HepG2 (cell line): Measurements from ENCODE around the gene PDZD11.

Experiments used
- EZH2 ChIP-seq: conservative IDR thresholded peaks from 2 replicates; pipeline ENCODE4 v1.6.1; 2012; ENCODE audit warnings: mild to moderate bottlenecking, low read depth, low read length, moderate library complexity
- PAF1 ChIP-seq: IDR thresholded peaks from 2 replicates; pipeline ENCODE4 v1.6.1; 2016; ENCODE audit warnings: missing genetic modification reagents, missing compliant biosample characterization
- SNAI1 ChIP-seq: sonication (generic); formaldehyde crosslinking; IDR thresholded peaks from 2 replicates; pipeline ENCODE4 v1.5.0; 2020; ENCODE audit warnings: mild to moderate bottlenecking, missing genetic modification reagents, borderline replicate concordance
- ZFY ChIP-seq: sonication (generic); formaldehyde crosslinking; IDR thresholded peaks from 2 replicates; pipeline ENCODE4 v1.4.0; 2020; ENCODE audit warnings: missing genetic modification reagents
- TF ChIP-seq, protein P1 (sequence below): IDR thresholded peaks from 2 replicates; pipeline ENCODE4 v1.6.1; 2016; ENCODE audit warnings: missing compliant biosample characterization, missing genetic modification reagents, borderline replicate concordance
- TF ChIP-seq, protein P2 (sequence below): sonication (generic); formaldehyde crosslinking; IDR thresholded peaks from 2 replicates; pipeline ENCODE4 v1.5.0; 2020; ENCODE audit warnings: missing genetic modification reagents, mild to moderate bottlenecking, borderline replicate concordance

DNA sequence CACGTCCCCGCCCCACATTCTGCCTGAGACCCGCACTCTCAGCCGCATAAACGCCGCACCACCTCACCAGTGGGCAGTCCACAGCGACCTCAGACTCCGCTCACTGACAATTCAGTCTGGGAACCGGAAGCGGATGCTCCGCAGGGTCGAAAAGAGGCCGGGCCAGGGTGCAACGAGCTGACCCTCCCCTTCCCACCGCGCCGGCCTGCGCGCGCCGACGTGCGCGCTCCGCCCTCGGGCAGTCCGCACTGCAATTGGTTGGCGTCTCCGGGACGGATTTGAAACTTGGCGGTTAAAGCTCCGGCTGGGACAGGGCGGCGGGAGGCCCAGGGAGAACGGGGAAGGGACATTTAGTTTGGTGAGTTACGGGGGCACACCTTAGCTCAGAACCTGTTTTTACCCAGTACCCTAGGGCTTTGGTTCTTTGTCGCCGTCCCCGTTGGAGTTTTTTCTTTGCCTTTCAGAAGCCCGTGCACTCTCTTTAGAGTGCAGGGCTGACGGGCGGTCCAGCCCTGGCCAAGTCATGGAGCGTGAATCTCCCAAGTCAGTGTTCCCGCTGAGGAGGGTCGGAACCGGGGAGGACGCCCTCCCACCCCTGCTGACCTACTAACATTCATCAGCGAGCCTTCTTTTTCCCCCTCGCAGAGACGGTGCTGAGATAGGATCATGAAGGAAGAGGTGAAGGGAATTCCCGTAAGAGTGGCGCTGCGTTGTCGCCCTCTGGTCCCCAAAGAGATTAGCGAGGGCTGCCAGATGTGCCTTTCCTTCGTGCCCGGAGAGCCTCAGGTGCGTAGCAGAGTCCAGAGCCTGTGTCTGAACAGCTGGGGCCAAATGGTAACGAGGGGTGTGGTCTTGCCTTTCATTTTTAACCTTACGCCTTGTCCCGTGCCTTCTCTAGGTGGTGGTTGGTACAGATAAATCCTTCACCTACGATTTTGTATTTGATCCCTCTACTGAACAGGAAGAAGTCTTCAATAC lies at the start of gene PDZD11, which contains the start of gene KIF4A:
- TF ChIP-seq EZH2 (no peak), SNAI1 (CRISPR knock-in tag) (no peak), PAF1 (CRISPR knock-in tag) (no peak), ZFY (CRISPR knock-in tag) (no peak; the same call in 1 of the 2 replicates)
- TF ChIP-seq, protein P1, sequence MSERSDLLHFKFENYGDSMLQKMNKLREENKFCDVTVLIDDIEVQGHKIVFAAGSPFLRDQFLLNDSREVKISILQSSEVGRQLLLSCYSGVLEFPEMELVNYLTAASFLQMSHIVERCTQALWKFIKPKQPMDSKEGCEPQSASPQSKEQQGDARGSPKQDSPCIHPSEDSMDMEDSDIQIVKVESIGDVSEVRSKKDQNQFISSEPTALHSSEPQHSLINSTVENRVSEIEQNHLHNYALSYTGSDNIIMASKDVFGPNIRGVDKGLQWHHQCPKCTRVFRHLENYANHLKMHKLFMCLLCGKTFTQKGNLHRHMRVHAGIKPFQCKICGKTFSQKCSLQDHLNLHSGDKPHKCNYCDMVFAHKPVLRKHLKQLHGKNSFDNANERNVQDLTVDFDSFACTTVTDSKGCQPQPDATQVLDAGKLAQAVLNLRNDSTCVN, result no peak
- TF ChIP-seq, protein P2, sequence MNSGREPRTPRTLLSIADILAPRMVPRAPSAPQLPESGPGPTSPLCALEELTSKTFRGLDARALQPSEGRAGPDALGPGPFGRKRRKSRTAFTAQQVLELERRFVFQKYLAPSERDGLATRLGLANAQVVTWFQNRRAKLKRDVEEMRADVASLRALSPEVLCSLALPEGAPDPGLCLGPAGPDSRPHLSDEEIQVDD (CRISPR knock-in tag), result no peak
